Tibial nerve (tissue), 4 donors: Measurements from ENCODE around the gene CLCA2. TPM values are rescaled to one million over a fixed set of nuclear protein-coding genes. Genes with fewer than 3 reads are reported as not detected.

ENCODE experiments used
- DNase-seq, 2 donors: peaks; one replicate each; pipeline ENCODE4 v3.0.0-alpha.2; 2019; ENCODE audit warnings: low spot score in 2 of 2
- H3K27ac ChIP-seq, 4 donors: fragments of 200-600 bp; sonication (generic) in 3 of 4; one replicate each; pipeline ENCODE4 v1.5.1; 2017 to 2019; ENCODE audit warnings: mild to moderate bottlenecking in 1 of 4
- H3K27me3 ChIP-seq, 2 donors: fragments of 200-600 bp; sonication (generic) in 1 of 2; one replicate each; pipeline versions ENCODE4 v1.5.1 to v1.6.0; 2017 to 2019
- H3K36me3 ChIP-seq, 3 donors: fragments of 200-600 bp; sonication (generic); one replicate each; pipeline ENCODE4 v1.5.1; 2018 to 2019
- H3K4me1 ChIP-seq, 4 donors: fragments of 200-600 bp; sonication (generic) in 3 of 4; one replicate each; pipeline ENCODE4 v1.5.1; 2017 to 2019
- H3K4me3 ChIP-seq, 4 donors: fragments of 200-600 bp; sonication (generic) in 3 of 4; one replicate each; pipeline ENCODE4 v1.5.1; 2017 to 2019; ENCODE audit warnings: mild to moderate bottlenecking in 1 of 4, moderate library complexity in 1 of 4
- H3K9me3 ChIP-seq, 4 donors: fragments of 200-600 bp; sonication (generic) in 3 of 4; one replicate each; pipeline ENCODE4 v1.5.1; 2017 to 2019
- CTCF ChIP-seq, 5 experiments: fragments of 200-600 bp in 3 of 5; fragments of 450-650 bp in 2 of 5; sonication (generic) in 3 of 5; IDR thresholded peaks; one replicate each; pipeline ENCODE4 v1.5.1; 2016 to 2019; ENCODE audit warnings: antibody characterized with exemption in 5 of 5, mild to moderate bottlenecking in 3 of 5, moderate library complexity in 2 of 5
- EP300 ChIP-seq, 2 donors: sonication (generic); formaldehyde crosslinking; IDR thresholded peaks; one replicate each; pipeline ENCODE4 v1.6.1; 2017; ENCODE audit warnings: antibody characterized with exemption in 2 of 2, mild to moderate bottlenecking in 1 of 2
- POLR2A ChIP-seq, 2 donors: fragments of 450-650 bp; IDR thresholded peaks; one replicate each; pipeline ENCODE4 v1.6.1; 2017; ENCODE audit warnings: antibody characterized with exemption in 2 of 2, mild to moderate bottlenecking in 2 of 2, moderate library complexity in 2 of 2
- WGBS, 2 donors: methylation state at CpG; one replicate each; pipeline ENCODE4 v1.1.5; 2018; 5-methylcytosine and 5-hydroxymethylcytosine counted together
- total RNA-seq, 4 donors: library from RNA; depleted of rRNA; stranded (reverse); fragments of >200 nt; gene quantifications; one replicate each; pipeline ENCODE4 v1.1.0, GENCODE V29; 2016

The CLCA2 gene
- total RNA-seq, 4 donors from 2014 or later = not detected

DNA sequence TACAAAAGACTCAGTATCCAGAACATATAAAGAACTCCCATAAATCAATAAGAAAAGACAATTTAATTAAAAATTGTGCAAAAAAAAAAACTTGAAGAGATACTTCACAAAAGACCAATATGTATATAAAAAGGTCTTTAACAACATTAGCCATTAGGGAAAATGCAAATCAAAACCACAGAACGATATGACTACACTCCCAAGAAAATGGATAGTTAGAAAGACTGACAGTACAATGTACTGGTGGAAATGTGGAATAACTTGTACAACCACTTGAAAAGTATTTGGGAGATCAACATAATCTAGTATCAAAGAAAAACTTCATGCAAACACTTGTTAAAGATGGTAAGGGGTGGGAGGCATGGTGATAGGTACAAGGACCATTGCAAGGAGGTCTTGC is 40.8 kb downstream of the CLCA2 start:
- TF ChIP-seq EP300 (IDR thresholded peaks at IDR 0.05) = no peak
- TF ChIP-seq CTCF (IDR thresholded peaks at IDR 0.05) = no peak
- no peak for TF ChIP-seq POLR2A (IDR thresholded peaks at IDR 0.05)
- Histone ChIP-seq H3K27me3 (no peaks in the 10 kb centered on the region), H3K9me3 (no peaks in the 10 kb centered on the region), H3K4me3 (no peak overlapping the region), H3K4me1 (no peaks in the 10 kb centered on the region), H3K36me3 (no peaks in the 10 kb centered on the region), H3K27ac (no peak overlapping the region)
- no peak for DNase-seq
- 68 to 80% methylated on average over 1 of the region's 1 CpG for WGBS, 2 donors

DNA sequence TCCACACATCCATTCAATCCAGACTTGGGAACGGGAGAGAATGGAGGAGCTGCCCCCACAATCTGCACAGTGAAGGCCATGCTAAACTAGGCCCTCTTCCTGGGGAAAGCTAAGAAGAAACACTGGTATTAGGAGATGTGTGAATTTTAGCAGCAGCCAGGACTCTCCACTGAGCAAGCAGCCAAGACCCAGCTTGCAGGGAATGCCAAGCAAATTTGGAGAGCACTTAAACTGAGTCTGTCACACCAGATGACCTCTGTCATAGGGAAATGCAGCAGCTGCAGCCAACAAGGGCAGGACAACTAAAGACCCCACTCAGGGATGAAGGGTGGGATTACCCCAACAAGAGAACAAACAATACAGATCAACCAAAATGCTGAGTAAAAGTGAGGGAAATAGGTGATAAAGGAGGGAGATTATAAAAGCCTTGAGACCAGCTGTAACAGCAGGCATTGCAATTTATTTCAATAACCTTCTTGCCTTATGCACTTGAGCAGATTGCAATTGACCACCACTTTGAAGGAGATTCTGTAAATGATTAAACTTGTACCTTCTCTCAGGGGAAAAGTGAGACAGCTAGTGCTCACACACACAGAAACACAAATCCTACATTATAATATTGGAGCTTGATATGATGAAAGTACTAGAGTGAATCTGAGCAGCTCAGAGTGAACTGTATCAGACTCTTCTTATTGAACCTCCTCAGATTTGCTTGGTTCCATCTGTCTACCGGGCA is 42.3 kb downstream of the CLCA2 start:
- no peak for DNase-seq
- H3K27me3 ChIP-seq = no peaks in the 10 kb centered on the region
- TF ChIP-seq POLR2A (IDR thresholded peaks at IDR 0.05) (no peak), EP300 (IDR thresholded peaks at IDR 0.05) (no peak), CTCF (IDR thresholded peaks at IDR 0.05) (no peak)
- no peak overlapping the region for H3K27ac ChIP-seq
- no peaks in the 10 kb centered on the region for H3K9me3 ChIP-seq
- H3K4me1 ChIP-seq = no peaks in the 10 kb centered on the region
- H3K36me3 ChIP-seq = no peaks in the 10 kb centered on the region
- 64 to 87% methylated on average over 2 of the region's 2 CpGs for WGBS, 2 donors
- H3K4me3 ChIP-seq = no peak overlapping the region

DNA sequence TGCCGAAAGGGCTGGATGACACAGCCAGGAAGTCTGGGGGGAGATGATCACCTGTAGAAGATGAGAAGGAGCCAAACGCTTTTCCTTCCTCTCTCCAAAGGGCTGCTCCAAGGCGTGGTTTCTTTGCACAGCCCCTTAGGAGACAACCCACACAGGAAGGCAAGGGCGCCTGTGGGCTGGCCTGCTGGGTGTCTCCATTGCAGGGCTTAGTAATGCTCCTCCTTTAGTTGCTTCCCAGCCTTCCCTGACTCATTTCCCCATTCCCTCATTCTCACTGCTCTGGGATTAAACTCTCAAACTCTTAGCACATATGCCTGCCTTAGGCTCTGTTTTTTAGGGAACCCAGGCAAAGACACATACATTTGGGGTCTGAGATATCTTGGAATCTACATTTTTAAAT is 43.0 kb downstream of the CLCA2 start:
- TF ChIP-seq POLR2A (IDR thresholded peaks at IDR 0.05) (no peak), CTCF (IDR thresholded peaks at IDR 0.05) (no peak), EP300 (IDR thresholded peaks at IDR 0.05) (no peak)
- H3K9me3 ChIP-seq = no peaks in the 10 kb centered on the region
- H3K4me3 ChIP-seq = no peak overlapping the region
- 81 to 82% methylated on average over 4 of the region's 4 CpGs for WGBS, 2 donors
- no peaks in the 10 kb centered on the region for H3K27me3 ChIP-seq
- DNase-seq = no peak
- no peak overlapping the region for H3K27ac ChIP-seq
- H3K4me1 ChIP-seq = no peaks in the 10 kb centered on the region
- no peaks in the 10 kb centered on the region for H3K36me3 ChIP-seq

- TF ChIP-seq EP300 (IDR thresholded peaks at IDR 0.05) (no peak), CTCF (IDR thresholded peaks at IDR 0.05) (no peak), POLR2A (IDR thresholded peaks at IDR 0.05) (no peak)
These were observed 44.6 kb downstream of the CLCA2 start, which contains the start of gene CLCA1 for GRCh38 chr1:86468501-86468977. TSS of gene CLCA1 (plus strand) at chr1:86468927. CDS start at chr1:86468972, 45 bp downstream.

DNA sequence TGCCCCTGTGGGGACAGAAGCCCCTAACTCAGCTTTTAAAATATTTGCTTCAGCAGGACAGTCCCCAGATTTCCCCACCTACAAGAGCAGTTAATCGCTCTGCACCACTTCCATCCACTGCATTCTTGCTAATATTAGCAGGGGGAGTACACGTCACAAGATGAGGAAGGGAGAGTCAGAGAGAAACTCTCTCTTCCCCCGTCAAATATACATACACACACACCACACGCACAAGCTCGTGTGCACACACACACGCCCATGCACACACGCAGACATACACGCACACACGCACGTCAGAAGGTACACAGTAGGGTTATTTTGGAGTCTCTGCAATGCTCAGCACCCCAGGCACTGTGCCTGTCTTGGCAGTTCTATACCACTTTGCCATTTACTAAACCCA is 46.9 kb downstream of the CLCA2 start:
- no peak for DNase-seq
- 90 to 93% methylated on average over 10 of the region's 10 CpGs for WGBS, 2 donors
- H3K27me3 ChIP-seq = no peaks in the 10 kb centered on the region
- no peak overlapping the region for H3K4me3 ChIP-seq
- H3K36me3 ChIP-seq = no peaks in the 10 kb centered on the region
- TF ChIP-seq POLR2A (IDR thresholded peaks at IDR 0.05) (no peak), CTCF (IDR thresholded peaks at IDR 0.05) (no peak), EP300 (IDR thresholded peaks at IDR 0.05) (no peak)
- no peaks in the 10 kb centered on the region for H3K9me3 ChIP-seq
- H3K4me1 ChIP-seq = no peaks in the 10 kb centered on the region
- H3K27ac ChIP-seq = no peak overlapping the region

More at GRCh38 chr1:86468501-86468977, 44.6 kb downstream of the CLCA2 start, which contains the start of gene CLCA1:
- Histone ChIP-seq H3K27me3 (no peaks in the 10 kb centered on the region), H3K27ac (no peak within 1 kb of the TSS), H3K9me3 (no peaks in the 10 kb centered on the region), H3K36me3 (no peaks in the 10 kb centered on the region), H3K4me3 (no peak within 1 kb of the TSS), H3K4me1 (no peaks in the 10 kb centered on the region)
- 72 to 74% methylated on average over 7 of the region's 7 CpGs for WGBS, 2 donors
- no peak for DNase-seq
